Measurements from ENCODE around the gene PPP1R16B.
"Not testable (repeated sequence)": the region's sequence is repeated elsewhere in the genome, so short reads cannot be mapped to it uniquely, and the experiment has no call there.

PPP1R16B gene

GRCh38 chr20:38794057-38794456, 11.4 kb upstream of the PPP1R16B start:
- not testable (repeated sequence) for DNase-seq

GRCh38 chr20:38798266-38798665, 7.2 kb upstream of the PPP1R16B start:
- no peak for DNase-seq

- DNase-seq: no peak
Observed at GRCh38 chr20:38799203-38799602, 6.3 kb upstream of the PPP1R16B start.

- DNase-seq: no peak
Observed at GRCh38 chr20:38800882-38801281, 4.6 kb upstream of the PPP1R16B start.

GRCh38 chr20:38804221-38804620, 1.3 kb upstream of the PPP1R16B start:
- DNase-seq: no peak

GRCh38 chr20:38804682-38805501, 605 bp upstream of the PPP1R16B start:
- peak; percentile 43 for DNase-seq

GRCh38 chr20:38805958-38806854, 709 bp downstream of the PPP1R16B start:
- DNase-seq: peak; percentile 45

- DNase-seq: peak; percentile 28
Observed at GRCh38 chr20:38806855-38807655, 1.6 kb downstream of the PPP1R16B start.

GRCh38 chr20:38809942-38810341, 4.4 kb downstream of the PPP1R16B start:
- no peak for DNase-seq

- DNase-seq: no peak
Observed at GRCh38 chr20:38810926-38811630, 5.6 kb downstream of the PPP1R16B start.

- DNase-seq: no peak
Observed at GRCh38 chr20:38811769-38812168, 6.3 kb downstream of the PPP1R16B start.

GRCh38 chr20:38812182-38812581, 6.7 kb downstream of the PPP1R16B start:
- no peak for DNase-seq

GRCh38 chr20:38812709-38813573, 7.4 kb downstream of the PPP1R16B start:
- DNase-seq: no peak

GRCh38 chr20:38813574-38813962, 8.1 kb downstream of the PPP1R16B start:
- not testable (repeated sequence) for DNase-seq

- no peak for DNase-seq
Observed at GRCh38 chr20:38815446-38815845, 9.9 kb downstream of the PPP1R16B start.

GRCh38 chr20:38818113-38819065, 12.9 kb downstream of the PPP1R16B start:
- DNase-seq: no peak

- DNase-seq: no peak
Observed at GRCh38 chr20:38825571-38825900, 20.0 kb downstream of the PPP1R16B start.

GRCh38 chr20:38825901-38826625, 20.6 kb downstream of the PPP1R16B start:
- DNase-seq: no peak

GRCh38 chr20:38827770-38828281, 22.3 kb downstream of the PPP1R16B start:
- no peak for DNase-seq
